Fibroblast of lung (primary cell): ENCODE measurements around the gene PRAMEF4. TPM values are rescaled to one million over a fixed set of nuclear protein-coding genes. Genes with fewer than 3 reads are reported as not detected.
"Not testable (repeated sequence)": the region's sequence is repeated elsewhere in the genome, so short reads cannot be mapped to it uniquely, and the experiment has no call there.

Experiments
- DNase-seq, 2 donors: peaks; one replicate each; pipeline versions ENCODE4 v3.0.0 to v3.0.0-alpha.2; 2010; ENCODE audit warnings: low read depth in 2 of 2
- H2AFZ ChIP-seq: 2 replicates; pipeline ENCODE4 v1.5.1; 2012; ENCODE audit warnings: low read length, control low read depth, inconsistent platforms
- H3K27ac ChIP-seq: 2 replicates; pipeline ENCODE4 v1.5.1; 2011; ENCODE audit warnings: low read length, control low read depth; ENCODE audit not compliant: insufficient read depth
- H3K27me3 ChIP-seq: 2 replicates; pipeline ENCODE4 v1.5.1; 2011; ENCODE audit warnings: mild to moderate bottlenecking, low read length; ENCODE audit not compliant: control insufficient read depth, insufficient read depth
- H3K36me3 ChIP-seq: 2 replicates; pipeline ENCODE4 v1.5.1; 2011; ENCODE audit warnings: low read length; ENCODE audit not compliant: control insufficient read depth, insufficient read depth
- H3K4me1 ChIP-seq: 2 replicates; pipeline ENCODE4 v1.5.1; 2011; ENCODE audit warnings: low read length; ENCODE audit not compliant: control insufficient read depth, insufficient read depth; ENCODE audit errors: extremely low read depth
- H3K4me2 ChIP-seq: 2 replicates; pipeline ENCODE4 v1.5.1; 2011; ENCODE audit warnings: low read length, control low read depth; ENCODE audit not compliant: insufficient read depth; ENCODE audit errors: extremely low read depth
- H3K4me3 ChIP-seq, 4 experiments: fragments of 200-600 bp in 1 of 4; sonication (generic) in 1 of 4; replicated peaks in 1 of 4; 2 replicates each; pipeline ENCODE4 v1.5.1; 2011 to 2016; ENCODE audit warnings: low read length in 4 of 4, low read depth in 3 of 4, mild to moderate bottlenecking in 3 of 4, control low read depth in 2 of 4, inconsistent platforms in 1 of 4, mixed read lengths in 1 of 4; ENCODE audit not compliant: insufficient read depth in 1 of 4; ENCODE audit errors: control extremely low read depth in 1 of 4
- H3K79me2 ChIP-seq: 2 replicates; pipeline ENCODE4 v1.5.1; 2012; ENCODE audit warnings: mild to moderate bottlenecking, low read length, inconsistent platforms; ENCODE audit not compliant: control insufficient read depth, insufficient read depth
- H3K9ac ChIP-seq: 2 replicates; pipeline ENCODE4 v1.5.1; 2011; ENCODE audit warnings: mild to moderate bottlenecking, low read length, control low read depth; ENCODE audit not compliant: insufficient read depth
- H3K9me3 ChIP-seq: 2 replicates; pipeline ENCODE4 v1.5.1; 2012; ENCODE audit warnings: low read depth, low read length; ENCODE audit not compliant: control insufficient read depth, insufficient read depth
- H4K20me1 ChIP-seq: 2 replicates; pipeline ENCODE4 v1.5.1; 2011; ENCODE audit warnings: low read length; ENCODE audit not compliant: control insufficient read depth, insufficient read depth; ENCODE audit errors: extremely low read depth
- polyA minus RNA-seq: library from RNA; depleted of rRNA, polyadenylated mRNA; stranded (reverse); fragments of >200 nt; gene quantifications from 2 replicates; pipeline ENCODE4 v1.2.3, GENCODE V29; 2011; ENCODE audit warnings: low replicate concordance
- polyA plus RNA-seq, 2 donors: library from polyadenylated mRNA; depleted of rRNA in 1 of 2; stranded (reverse) in 1 of 2; unstranded in 1 of 2; fragments of >200 nt; gene quantifications; 2 replicates each; pipeline ENCODE4 v1.2.1, GENCODE V29; 2011 to 2012; ENCODE audit warnings: missing spikeins in 1 of 2
- total RNA-seq: library from RNA; depleted of rRNA; stranded (reverse); fragments of >200 nt; gene quantifications from 2 replicates; pipeline ENCODE4 v1.2.1, GENCODE V29; 2014

PRAMEF4 gene
- not detected in 2 replicates for total RNA-seq
- polyA plus RNA-seq, result not detected in 2 replicates
- not detected in 2 replicates for polyA plus RNA-seq (2012)
- not detected in 2 replicates for polyA minus RNA-seq

DNA sequence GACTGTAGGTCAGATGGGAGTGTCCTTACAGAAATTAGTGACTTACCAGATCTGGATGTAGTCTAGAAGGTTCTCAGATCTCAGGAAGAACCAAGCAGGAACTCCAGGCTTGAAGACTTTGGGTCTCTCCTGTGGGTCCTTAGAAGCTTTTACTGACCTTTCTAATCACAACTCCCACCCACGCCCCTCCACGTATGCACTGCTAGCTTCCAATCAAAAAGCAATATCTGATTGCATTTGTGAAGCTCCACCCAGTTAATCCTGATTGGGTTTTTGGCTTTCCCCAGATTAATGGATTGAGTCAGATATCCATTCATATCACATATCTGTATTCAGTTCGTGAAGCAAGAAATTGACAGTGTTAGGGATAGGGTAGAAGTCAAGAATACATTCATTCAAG is at the start of gene PRAMEF4:
Gene PRAMEF4, minus strand, starts transcription at position 101 of the 400 bp plus-strand sequence. CDS start 2,807 bp downstream, outside the sequence.
- not testable (repeated sequence) for H3K9ac ChIP-seq, DNase-seq, H3K9me3 ChIP-seq, H4K20me1 ChIP-seq, H2AFZ ChIP-seq, H3K4me1 ChIP-seq, H3K4me2 ChIP-seq, H3K79me2 ChIP-seq, H3K4me3 ChIP-seq, H3K27ac ChIP-seq, H3K27me3 ChIP-seq, H3K36me3 ChIP-seq

DNA sequence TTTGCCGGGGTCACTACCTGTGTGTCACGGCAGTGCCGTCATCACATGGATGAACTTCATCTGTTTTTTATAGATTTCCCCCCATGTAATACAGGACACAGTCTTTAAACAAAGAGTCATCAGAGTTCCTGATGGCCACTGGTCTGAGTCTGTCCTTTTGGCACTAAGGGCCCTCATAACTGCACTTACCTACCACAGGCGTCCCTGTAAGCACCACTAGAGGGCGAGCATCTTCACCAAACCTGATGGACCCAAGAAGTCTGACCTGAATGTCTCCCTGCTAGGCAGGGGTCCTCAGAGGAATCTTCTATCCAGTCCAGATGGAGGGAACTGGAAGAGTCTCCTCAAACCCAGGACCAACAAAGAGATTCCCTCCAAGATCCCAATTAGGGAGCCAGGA is 38.4 kb upstream of the PRAMEF4 start:
- not testable (repeated sequence) for DNase-seq, H3K4me2 ChIP-seq, H3K79me2 ChIP-seq, H3K4me1 ChIP-seq, H4K20me1 ChIP-seq, H3K36me3 ChIP-seq, H3K9ac ChIP-seq, H3K27ac ChIP-seq, H2AFZ ChIP-seq, H3K27me3 ChIP-seq, H3K9me3 ChIP-seq, H3K4me3 ChIP-seq

- H3K79me2 ChIP-seq, H3K9ac ChIP-seq, DNase-seq, H3K27ac ChIP-seq, H3K4me1 ChIP-seq, H3K9me3 ChIP-seq, H3K4me2 ChIP-seq, H3K36me3 ChIP-seq, H3K4me3 ChIP-seq, H2AFZ ChIP-seq, H4K20me1 ChIP-seq, H3K27me3 ChIP-seq: not testable (repeated sequence)
Observed at GRCh38 chr1:12921749-12922148, 35.7 kb upstream of the PRAMEF4 start.

- not testable (repeated sequence) for H3K4me2 ChIP-seq, H3K9me3 ChIP-seq, H3K79me2 ChIP-seq, H4K20me1 ChIP-seq, H3K27me3 ChIP-seq, H3K4me3 ChIP-seq, H3K36me3 ChIP-seq, H3K27ac ChIP-seq, H3K9ac ChIP-seq, H3K4me1 ChIP-seq, DNase-seq, H2AFZ ChIP-seq
Observed at GRCh38 chr1:12916310-12916709, 30.3 kb upstream of the PRAMEF4 start, which contains the start of gene PRAMEF7. TSS of gene PRAMEF7 (plus strand) at chr1:12916610. CDS start at chr1:12917693, 1,083 bp downstream.

DNA sequence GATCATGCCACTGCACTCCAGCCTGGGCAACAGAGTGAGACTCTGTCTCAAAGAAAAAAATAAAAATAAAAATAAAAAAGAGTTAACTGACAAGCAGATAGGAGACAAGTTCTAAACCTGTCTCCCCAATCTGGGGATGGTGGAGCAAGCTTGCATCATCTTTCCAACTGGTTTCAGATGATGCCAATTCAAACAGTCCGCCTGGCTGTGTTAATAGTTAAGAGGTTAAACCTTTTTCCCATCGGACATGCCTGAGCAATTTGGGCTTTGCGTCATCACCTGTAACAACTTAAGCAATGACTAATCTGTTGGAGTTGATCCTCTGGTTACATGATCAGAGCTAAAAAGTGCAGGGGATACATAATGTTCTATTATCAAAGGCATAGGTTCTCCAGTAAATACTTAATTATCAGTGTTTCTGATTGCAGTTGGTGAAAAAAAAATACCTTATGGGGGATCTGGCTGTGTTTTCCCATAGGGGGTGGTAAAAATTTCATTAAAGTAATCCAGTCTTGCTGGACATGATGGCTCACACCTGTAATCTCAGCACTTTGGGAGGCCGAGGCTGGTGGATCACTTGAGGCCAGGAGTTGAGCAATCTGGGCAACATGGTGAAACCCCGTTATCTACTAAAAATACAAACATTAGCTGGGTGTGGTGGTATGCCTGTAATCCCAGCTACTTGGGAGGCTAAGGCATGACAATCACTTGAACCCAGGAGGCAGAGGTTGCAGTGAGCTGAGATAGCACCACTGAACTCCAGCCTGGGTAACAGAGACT is 18.0 kb upstream of the PRAMEF4 start:
- H3K27ac ChIP-seq, H3K36me3 ChIP-seq: not testable (repeated sequence)

GRCh38 chr1:12899186-12899585 is 13.2 kb upstream of the PRAMEF4 start:
- H3K27ac ChIP-seq, H3K27me3 ChIP-seq, H4K20me1 ChIP-seq, DNase-seq, H3K36me3 ChIP-seq, H2AFZ ChIP-seq, H3K4me3 ChIP-seq, H3K9ac ChIP-seq, H3K4me2 ChIP-seq, H3K4me1 ChIP-seq, H3K9me3 ChIP-seq, H3K79me2 ChIP-seq: not testable (repeated sequence)

More for the DNA sequence above, 18.0 kb upstream of the PRAMEF4 start:
- not testable (repeated sequence) for DNase-seq, H3K4me3 ChIP-seq, H3K27me3 ChIP-seq, H3K4me2 ChIP-seq, H4K20me1 ChIP-seq, H3K9ac ChIP-seq, H2AFZ ChIP-seq, H3K9me3 ChIP-seq, H3K4me1 ChIP-seq, H3K79me2 ChIP-seq

DNA sequence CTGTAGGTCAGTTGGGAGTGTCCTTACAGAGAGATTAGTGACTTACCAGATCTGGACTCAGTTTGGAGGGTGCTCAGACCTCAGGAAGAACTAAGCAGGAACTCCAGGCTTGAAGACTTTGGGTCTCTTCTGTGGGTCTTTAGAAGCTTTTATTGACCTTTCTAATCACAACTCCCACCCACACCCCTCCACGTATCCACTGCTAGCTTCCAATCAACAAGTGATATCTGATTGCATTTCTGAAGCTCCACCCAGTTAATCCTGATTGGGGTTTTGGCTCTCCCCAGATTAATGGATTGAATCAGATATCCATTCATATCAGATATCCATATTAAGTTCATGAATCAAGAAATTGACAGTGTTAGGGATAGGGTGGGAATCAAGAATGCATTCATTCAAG is 12.2 kb upstream of the PRAMEF4 start, which contains the start of gene PRAMEF10:
Gene PRAMEF10, minus strand, starts transcription at position 101 of the 400 bp plus-strand sequence. CDS start 2,423 bp downstream, outside the sequence.
- not testable (repeated sequence) for H3K27me3 ChIP-seq, H3K9me3 ChIP-seq, H3K36me3 ChIP-seq, H2AFZ ChIP-seq, DNase-seq, H3K4me2 ChIP-seq, H3K79me2 ChIP-seq, H3K9ac ChIP-seq, H4K20me1 ChIP-seq, H3K4me1 ChIP-seq, H3K27ac ChIP-seq, H3K4me3 ChIP-seq
